Subcutaneous adipose tissue (tissue), 4 donors: ENCODE measurements around the gene KNDC1. TPM values are rescaled to one million over a fixed set of nuclear protein-coding genes. Genes with fewer than 3 reads are reported as not detected.

Experiments used
- total RNA-seq, 4 donors: library from RNA; depleted of rRNA; stranded (reverse); fragments of >200 nt; gene quantifications; one replicate each; pipeline ENCODE4 v1.1.0, GENCODE V29; 2016
- TF ChIP-seq, protein P1 (sequence below): fragments of 450-650 bp; IDR thresholded peaks from one replicate; pipeline ENCODE4 v1.5.1; 2016; ENCODE audit warnings: low read depth, mild to moderate bottlenecking, control low read depth, antibody characterized with exemption, moderate library complexity

Gene KNDC1
- total RNA-seq, 4 donors from 2014 or later = not detected

DNA sequence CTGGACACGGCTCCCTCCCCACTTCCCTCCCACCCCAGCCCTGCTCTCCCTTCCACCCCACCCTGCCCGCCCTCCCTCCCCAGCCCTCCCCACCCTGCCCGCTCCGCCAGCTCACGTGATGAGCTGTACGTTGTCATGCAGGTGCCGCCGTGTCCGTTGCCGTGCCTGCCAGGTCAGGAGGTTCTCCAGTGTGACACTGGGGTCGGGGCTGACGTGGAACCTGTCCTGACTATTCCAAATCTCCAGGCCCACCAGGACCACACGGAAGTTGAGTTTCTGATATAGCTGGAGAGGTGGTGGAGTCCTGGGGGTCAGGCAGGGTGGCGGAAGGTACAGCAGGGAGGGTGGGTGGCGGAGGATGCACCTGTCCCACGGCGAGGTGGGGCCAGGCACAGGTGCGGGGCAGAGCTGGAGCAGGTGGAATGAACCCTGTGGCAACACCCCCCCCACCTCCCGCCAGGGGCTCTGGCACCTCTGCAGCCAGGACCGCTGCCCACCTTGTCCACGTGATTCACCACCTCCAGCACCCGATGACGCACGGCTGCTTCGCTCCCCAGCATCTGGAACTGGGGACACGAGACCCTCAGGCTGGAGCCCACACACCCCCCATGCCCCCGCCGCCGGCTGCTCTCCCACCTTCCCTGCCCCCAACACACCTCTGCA, 112.4 kb downstream of the KNDC1 start:
- TF ChIP-seq, protein P1, sequence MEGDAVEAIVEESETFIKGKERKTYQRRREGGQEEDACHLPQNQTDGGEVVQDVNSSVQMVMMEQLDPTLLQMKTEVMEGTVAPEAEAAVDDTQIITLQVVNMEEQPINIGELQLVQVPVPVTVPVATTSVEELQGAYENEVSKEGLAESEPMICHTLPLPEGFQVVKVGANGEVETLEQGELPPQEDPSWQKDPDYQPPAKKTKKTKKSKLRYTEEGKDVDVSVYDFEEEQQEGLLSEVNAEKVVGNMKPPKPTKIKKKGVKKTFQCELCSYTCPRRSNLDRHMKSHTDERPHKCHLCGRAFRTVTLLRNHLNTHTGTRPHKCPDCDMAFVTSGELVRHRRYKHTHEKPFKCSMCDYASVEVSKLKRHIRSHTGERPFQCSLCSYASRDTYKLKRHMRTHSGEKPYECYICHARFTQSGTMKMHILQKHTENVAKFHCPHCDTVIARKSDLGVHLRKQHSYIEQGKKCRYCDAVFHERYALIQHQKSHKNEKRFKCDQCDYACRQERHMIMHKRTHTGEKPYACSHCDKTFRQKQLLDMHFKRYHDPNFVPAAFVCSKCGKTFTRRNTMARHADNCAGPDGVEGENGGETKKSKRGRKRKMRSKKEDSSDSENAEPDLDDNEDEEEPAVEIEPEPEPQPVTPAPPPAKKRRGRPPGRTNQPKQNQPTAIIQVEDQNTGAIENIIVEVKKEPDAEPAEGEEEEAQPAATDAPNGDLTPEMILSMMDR = no peak

GRCh38 chr10:133272964-133273420, 113.0 kb downstream of the KNDC1 start:
- TF ChIP-seq, protein P1 = no peak

- TF ChIP-seq, protein P1 = no peak
These were observed 113.6 kb downstream of the KNDC1 start for GRCh38 chr10:133273534-133274143.

DNA sequence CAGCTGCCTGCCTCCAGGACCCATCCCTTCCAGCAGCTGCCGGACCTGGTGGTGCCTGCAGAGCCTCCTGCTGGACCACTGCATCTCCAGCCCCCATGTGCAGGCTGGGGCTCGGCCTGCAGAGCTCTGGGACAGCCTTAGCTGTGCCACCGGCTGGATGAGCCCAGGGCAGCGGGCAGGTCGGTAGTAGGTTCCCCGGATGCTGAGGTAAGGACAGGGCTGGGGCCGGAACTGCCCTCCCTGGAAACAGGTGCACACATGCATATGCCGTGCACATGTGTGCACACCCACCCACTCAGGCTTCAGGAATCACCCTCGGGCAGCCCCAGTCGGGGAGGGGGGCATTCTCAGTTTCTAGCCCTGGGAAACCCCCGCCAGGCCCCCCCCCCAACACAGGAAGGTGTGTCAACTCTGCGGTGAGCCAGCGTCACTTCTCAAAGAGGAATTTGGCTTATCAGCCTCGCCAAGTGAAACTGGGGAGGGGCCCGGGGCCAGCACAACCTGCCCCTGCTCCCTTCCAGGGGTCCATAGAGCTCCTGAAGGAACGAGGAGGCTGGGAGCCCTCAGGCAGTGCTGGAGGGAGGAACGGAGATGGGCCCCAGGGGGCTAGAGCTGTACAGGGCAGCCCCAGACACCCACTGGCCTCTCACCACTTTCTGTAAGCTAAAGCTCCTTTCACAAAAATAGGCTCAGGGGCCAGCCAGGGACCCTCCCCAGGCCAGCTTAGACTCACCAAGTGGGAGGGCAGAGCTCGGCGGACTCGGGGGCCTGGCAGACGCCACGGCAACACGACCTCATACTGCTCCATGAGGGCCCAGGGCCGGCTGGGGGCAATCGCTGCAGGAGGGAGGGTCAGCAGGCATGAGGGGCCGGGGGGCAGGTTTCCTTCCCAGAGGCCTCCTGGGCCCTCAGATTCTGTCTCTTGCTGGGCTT, 115.0 kb downstream of the KNDC1 start:
- TF ChIP-seq, protein P1 = no peak

- TF ChIP-seq, protein P1 = no peak
These were observed 115.7 kb downstream of the KNDC1 start for GRCh38 chr10:133275684-133276092.

Other genes starting within 250 kb of the KNDC1 start
- gene CFAP46, start 217.6 kb upstream of the KNDC1 start, total RNA-seq = not detected
- under 1 TPM in 1 of 4 donors, not detected in 3; 0.38 TPM for gene ADGRA1, start 72.3 kb upstream of the KNDC1 start, total RNA-seq
- gene UTF1, start 70.0 kb downstream of the KNDC1 start, total RNA-seq = not detected
- gene VENTX, start 77.6 kb downstream of the KNDC1 start, total RNA-seq = 1 to 10 TPM; 1.3 to 3.6 (median 2.9) TPM
- gene ADAM8, start 116.6 kb downstream of the KNDC1 start, total RNA-seq = 10 to 100 TPM in 1 of 4 donors, 1 to 10 TPM in 2, under 1 TPM in 1; 0.65 to 27.9 (median 3.3) TPM
- 10 to 100 TPM; 24.5 to 43.9 (median 36.8) TPM for gene TUBGCP2, start 148.7 kb downstream of the KNDC1 start, total RNA-seq
- 10 to 100 TPM; 17.2 to 29.0 (median 25.3) TPM for gene ZNF511, start 148.7 kb downstream of the KNDC1 start, total RNA-seq
- under 1 TPM in 1 of 4 donors, not detected in 3; 0.34 TPM for gene CALY, start 176.7 kb downstream of the KNDC1 start, total RNA-seq
- gene PRAP1, start 187.2 kb downstream of the KNDC1 start, total RNA-seq = not detected
- gene FUOM, start 197.8 kb downstream of the KNDC1 start, total RNA-seq = 10 to 100 TPM; 16.5 to 43.2 (median 29.6) TPM
- 100 to 1,000 TPM; 106 to 317 (median 123) TPM for gene ECHS1, start 213.1 kb downstream of the KNDC1 start, total RNA-seq
- gene PAOX, start 219.0 kb downstream of the KNDC1 start, total RNA-seq = 10 to 100 TPM in 1 of 4 donors, 1 to 10 TPM in 3; 2.4 to 18.6 (median 8.1) TPM
- 10 to 100 TPM; 14.8 to 29.7 (median 23.1) TPM for gene MTG1, start 233.9 kb downstream of the KNDC1 start, total RNA-seq